Amniotic stem cell (primary cell): ENCODE data around the gene LRRC37B.
"Not testable (repeated sequence)": the region's sequence is repeated elsewhere in the genome, so short reads cannot be mapped to it uniquely, and the experiment has no call there.

Source experiments
- DNase-seq: peaks from one replicate; lab custom pipeline; 2025; lab: John Stamatoyannopoulos, UW

LRRC37B gene

DNA sequence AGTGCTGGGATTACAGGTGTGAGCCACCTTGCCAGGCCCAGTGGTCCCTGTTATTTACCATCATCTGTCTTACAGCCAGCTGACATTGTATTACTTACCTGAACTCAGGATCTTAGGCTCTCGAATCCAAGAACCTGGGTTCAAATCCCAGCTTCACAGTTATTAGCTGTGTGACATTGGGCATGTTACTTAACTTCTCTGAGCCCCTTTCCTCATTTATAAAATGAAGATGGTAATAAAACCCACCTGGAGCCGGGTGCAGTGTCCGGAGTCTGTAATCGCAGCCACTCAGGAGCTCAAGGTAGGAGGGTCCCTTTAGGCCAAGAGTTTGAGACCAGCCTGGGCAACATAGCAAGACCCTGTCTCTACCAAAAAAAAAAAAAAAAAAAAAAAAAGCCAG, 79.7 kb downstream of the LRRC37B start:
- not testable (repeated sequence) for DNase-seq

DNA sequence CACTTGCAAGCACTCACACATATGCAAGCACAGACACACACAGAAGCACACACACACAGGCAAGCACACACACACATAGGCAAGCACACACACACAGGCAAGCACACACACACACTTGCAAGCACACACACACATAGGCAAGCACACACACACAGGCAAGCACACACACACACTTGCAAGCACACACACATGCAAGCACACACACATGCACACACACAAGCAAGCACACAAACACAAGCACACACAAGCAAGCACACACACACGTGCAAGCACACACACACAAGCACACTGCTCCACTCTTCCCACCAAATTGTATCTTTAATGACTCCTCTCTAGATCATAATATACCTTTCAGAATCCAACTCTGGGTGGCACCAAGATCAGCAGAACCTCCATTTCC, 84.9 kb downstream of the LRRC37B start:
- DNase-seq = not testable (repeated sequence)

DNA sequence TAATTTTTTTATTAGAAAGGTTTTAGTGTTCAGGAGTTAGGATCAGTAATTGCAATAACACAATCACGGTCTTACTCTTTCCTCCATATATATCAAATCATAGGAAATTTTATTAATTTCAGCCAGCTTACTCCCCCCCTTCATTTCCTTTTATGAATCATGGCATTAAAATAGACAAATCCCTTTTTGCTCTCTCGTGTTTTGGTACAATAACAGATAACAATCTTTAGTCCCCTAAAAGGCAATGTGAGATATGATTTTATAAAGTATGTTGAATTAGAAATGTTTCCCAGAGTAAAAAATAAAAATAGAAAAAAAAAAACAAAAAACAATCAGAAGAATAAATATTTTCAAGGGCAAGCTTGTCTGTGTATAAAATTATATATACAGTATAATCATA, 92.5 kb downstream of the LRRC37B start:
- DNase-seq = no peak

DNA sequence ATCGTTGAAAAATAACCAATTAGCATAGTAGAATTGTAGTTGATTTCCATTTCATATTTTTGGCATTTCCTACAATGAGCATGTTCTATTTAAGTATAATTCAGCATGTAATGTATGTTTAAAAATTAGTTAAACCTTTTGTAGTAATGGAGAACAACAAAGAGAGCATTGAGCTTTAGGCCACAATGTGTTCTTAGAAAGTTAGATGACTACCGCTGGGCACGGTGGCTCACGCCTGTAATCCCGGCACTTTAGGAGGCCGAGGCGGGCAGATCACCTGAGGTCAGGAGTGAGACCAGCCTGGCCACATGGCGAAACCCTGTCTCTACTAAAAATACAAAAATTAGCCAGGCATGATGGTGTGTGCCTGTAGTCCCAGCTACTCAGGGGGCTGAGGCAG, 93.1 kb downstream of the LRRC37B start:
- not testable (repeated sequence) for DNase-seq

DNA sequence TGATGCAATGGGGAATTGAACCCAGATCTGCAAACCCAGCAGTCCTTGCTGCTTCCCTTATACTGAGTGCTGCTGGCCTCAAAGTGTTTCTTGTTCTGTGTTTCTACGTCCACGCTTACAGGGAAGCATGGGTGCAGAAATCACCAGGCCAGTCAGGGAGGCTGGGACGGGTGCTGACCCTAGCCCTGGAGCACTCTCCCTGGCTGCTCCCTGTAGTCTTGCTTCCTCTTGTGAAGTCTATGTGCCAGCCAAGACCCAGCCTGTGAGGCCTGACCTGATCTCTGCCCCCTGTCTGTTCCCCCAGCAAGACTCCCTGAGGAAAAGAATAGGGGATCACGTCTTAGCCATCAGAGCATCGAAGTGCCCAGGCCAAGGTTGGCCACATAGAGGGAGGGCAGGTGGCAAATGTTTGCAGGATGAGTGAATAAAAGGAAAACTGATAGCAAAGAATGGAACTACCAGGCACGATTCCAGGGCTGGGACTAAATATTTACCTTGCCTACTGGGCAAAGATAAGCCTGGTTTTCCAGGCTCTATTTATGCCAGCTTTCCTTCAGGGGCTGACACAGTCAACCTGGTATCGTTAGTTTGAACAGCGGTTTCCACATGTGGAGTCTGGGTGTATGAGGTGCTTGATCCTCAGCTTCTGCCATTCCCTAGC, 93.9 kb downstream of the LRRC37B start:
- DNase-seq = no peak

DNA sequence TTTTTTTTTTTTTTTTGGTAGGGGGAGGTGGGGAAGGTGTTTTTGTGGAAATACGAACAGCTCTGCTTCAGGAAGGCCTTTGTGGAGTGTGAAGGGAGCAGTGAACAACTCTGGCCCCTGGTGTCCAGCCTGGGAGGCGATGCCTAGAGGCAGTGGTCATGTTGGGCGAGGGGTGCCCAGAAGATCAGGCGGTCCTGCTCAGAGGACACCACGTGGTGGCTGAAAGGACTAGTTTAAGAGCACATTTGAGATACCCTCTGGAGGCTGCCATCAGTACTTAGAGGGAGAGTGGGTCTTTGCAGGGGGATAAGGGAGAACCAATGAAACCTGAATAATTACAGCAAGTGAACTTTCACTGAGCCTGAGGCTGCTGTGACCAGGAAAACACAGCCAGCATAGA, 95.0 kb downstream of the LRRC37B start:
- DNase-seq = no peak

DNA sequence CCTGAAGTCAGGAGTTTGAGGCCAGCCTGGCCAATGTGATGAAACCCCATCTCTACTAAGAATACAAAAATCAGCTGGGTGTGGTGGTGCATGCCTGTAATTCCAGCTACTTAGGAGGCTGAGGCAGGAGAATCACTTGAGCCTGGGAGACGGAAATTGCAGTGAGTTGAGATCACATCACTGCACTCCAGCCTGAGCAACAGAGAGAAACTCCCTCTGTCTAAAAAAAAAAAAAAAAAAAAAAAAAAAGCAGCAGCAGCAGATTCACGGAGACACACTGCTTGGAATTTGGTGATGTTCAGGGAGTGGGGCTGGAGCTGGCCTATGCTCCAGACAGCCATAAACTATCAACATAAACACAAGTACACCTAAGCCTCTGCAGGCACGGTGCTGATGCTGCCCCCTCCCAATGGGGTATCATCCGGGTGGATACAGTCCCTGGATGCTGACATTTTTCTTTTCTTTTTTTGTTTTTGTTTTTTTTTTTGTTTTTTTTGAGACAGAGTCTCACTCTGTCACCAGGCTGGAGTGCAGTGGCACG, 95.5 kb downstream of the LRRC37B start:
- no peak for DNase-seq
